Activated naive CD8-positive, alpha-beta T cell (primary cell): ENCODE results near the gene TBC1D9.

Experiments used
- H3K27ac Mint-ChIP-seq: one replicate; pipeline ENCODE4 v1.8.0; 2021; ENCODE audit warnings: mixed read lengths
- H3K27me3 Mint-ChIP-seq: one replicate; pipeline ENCODE4 v1.8.0; 2021; ENCODE audit warnings: mixed read lengths
- H3K36me3 Mint-ChIP-seq: one replicate; pipeline ENCODE4 v1.8.0; 2021; ENCODE audit warnings: mixed read lengths
- H3K4me1 Mint-ChIP-seq: one replicate; pipeline ENCODE4 v1.8.0; 2021; ENCODE audit warnings: low read depth, mixed read lengths
- H3K4me3 Mint-ChIP-seq: one replicate; pipeline ENCODE4 v1.8.0; 2021; ENCODE audit warnings: mild to moderate bottlenecking, mixed read lengths
- H3K9me3 Mint-ChIP-seq: one replicate; pipeline ENCODE4 v1.8.0; 2021; ENCODE audit warnings: low read depth, mixed read lengths

Gene TBC1D9

GRCh38 chr4:140672416-140672815 lies 83.8 kb downstream of the TBC1D9 start:
- Mint-ChIP-seq H3K4me1 (no peaks in the 10 kb centered on the region), H3K36me3 (no peaks in the 10 kb centered on the region), H3K9me3 (no peaks in the 10 kb centered on the region), H3K27me3 (peaks cover 3% of the 10 kb centered on the region), H3K4me3 (no peak overlapping the region), H3K27ac (no peak overlapping the region)

DNA sequence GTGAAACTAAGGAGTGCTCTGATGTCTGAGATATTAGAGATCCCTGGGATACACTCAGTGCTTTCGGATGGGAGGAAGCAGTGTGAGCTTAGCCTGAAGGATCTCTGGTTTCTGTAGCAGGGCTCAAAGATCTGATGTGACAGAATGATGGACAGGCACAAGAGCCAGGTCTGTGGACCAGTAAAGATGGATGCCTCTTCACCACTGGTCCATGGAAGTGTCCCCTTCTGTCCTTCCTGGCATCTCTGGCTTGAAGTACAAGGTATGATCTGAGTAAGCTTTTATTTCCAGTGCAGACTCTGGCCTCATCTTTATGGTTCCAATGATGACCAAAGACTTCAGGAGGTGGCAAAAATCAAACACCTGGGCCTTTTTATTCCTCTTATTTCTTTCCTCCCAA lies 88.1 kb downstream of the TBC1D9 start:
- no peaks in the 10 kb centered on the region for H3K36me3 Mint-ChIP-seq
- H3K9me3 Mint-ChIP-seq, result no peaks in the 10 kb centered on the region
- no peaks in the 10 kb centered on the region for H3K27me3 Mint-ChIP-seq
- no peaks in the 10 kb centered on the region for H3K4me1 Mint-ChIP-seq
- H3K27ac Mint-ChIP-seq, result no peak overlapping the region
- no peak overlapping the region for H3K4me3 Mint-ChIP-seq

- no peak overlapping the region for H3K27ac Mint-ChIP-seq
- H3K4me1 Mint-ChIP-seq, result no peaks in the 10 kb centered on the region
- H3K4me3 Mint-ChIP-seq, result no peak overlapping the region
These were observed 89.1 kb downstream of the TBC1D9 start for GRCh38 chr4:140666889-140667614.

GRCh38 chr4:140662082-140662869 lies 93.9 kb downstream of the TBC1D9 start:
- H3K4me3 Mint-ChIP-seq, result no peak overlapping the region
- H3K27me3 Mint-ChIP-seq, result peaks cover 2% of the 10 kb centered on the region
- H3K36me3 Mint-ChIP-seq, result no peaks in the 10 kb centered on the region
- no peaks in the 10 kb centered on the region for H3K4me1 Mint-ChIP-seq
- H3K9me3 Mint-ChIP-seq, result no peaks in the 10 kb centered on the region
- no peak overlapping the region for H3K27ac Mint-ChIP-seq

More at GRCh38 chr4:140666889-140667614, 89.1 kb downstream of the TBC1D9 start:
- no peaks in the 10 kb centered on the region for H3K36me3 Mint-ChIP-seq
- no peaks in the 10 kb centered on the region for H3K9me3 Mint-ChIP-seq
- H3K27me3 Mint-ChIP-seq, result no peaks in the 10 kb centered on the region

DNA sequence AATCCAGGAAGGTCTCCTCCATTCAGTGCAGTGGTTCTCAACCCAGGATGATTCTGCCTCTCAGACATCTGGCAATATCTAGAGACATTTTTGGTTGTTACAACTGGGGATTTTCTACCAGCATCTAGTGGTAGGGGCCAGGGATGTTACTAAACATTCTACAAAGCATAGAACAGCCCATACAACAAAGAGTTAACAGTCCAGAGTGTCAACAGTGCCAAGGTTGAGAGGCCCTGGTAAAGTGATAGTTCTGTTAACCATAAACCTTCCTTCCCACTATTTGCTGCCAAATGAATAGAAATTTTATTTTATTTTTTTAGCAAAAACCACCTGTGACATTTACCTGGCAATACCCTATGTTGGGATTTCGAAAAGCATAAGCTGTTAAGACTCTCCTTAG lies 94.6 kb downstream of the TBC1D9 start:
- no peaks in the 10 kb centered on the region for H3K36me3 Mint-ChIP-seq
- H3K4me3 Mint-ChIP-seq, result no peak overlapping the region
- H3K9me3 Mint-ChIP-seq, result no peaks in the 10 kb centered on the region
- H3K27ac Mint-ChIP-seq, result no peak overlapping the region
- H3K4me1 Mint-ChIP-seq, result no peaks in the 10 kb centered on the region
- H3K27me3 Mint-ChIP-seq, result peaks cover 2% of the 10 kb centered on the region

DNA sequence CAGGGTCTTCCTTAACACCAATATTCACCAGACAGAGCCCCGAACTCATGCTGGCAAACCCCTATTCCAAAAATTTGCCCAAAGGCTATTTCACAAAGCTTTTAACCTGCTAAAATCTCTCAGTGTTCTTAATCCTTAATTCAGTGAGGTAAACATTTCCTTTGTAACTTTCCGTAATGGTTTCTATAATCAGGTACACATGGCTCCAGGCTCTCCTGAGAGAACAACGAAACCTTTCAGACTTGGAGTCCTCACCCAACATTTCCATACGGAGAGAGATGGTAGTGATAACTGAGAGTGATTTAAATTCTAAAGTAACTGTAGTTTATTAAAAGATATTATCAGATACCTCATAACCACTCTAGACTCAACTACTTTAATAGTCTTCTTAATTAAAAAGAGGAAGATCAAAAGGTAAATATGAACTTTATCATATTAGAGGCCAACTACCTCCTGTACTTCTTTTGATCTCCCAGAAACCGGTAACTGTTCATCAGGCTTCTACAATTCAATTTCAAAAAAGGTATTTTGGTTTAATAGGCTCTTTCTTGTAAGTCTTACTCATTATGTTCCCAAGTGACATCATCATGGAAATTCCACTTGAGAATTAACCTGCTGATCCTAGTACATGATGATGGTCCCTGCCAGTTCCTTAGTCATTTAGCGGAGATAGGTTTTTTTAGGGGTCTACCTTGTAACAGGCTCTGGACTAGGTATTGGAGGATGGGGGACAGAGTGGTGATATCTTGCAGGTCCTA lies 96.1 kb downstream of the TBC1D9 start:
- Mint-ChIP-seq H3K4me1 (no peaks in the 10 kb centered on the region), H3K9me3 (no peaks in the 10 kb centered on the region), H3K27ac (no peak overlapping the region), H3K27me3 (peaks cover 2% of the 10 kb centered on the region), H3K36me3 (no peaks in the 10 kb centered on the region), H3K4me3 (no peak overlapping the region)

GRCh38 chr4:140654495-140654814 lies 101.7 kb downstream of the TBC1D9 start:
- H3K4me3 Mint-ChIP-seq, result no peak overlapping the region
- H3K36me3 Mint-ChIP-seq, result no peaks in the 10 kb centered on the region
- no peaks in the 10 kb centered on the region for H3K9me3 Mint-ChIP-seq
- H3K27ac Mint-ChIP-seq, result no peak overlapping the region
- no peaks in the 10 kb centered on the region for H3K4me1 Mint-ChIP-seq
- H3K27me3 Mint-ChIP-seq, result peaks cover 8% of the 10 kb centered on the region

GRCh38 chr4:140653718-140654494 lies 102.3 kb downstream of the TBC1D9 start:
- Mint-ChIP-seq H3K9me3 (no peaks in the 10 kb centered on the region), H3K4me3 (no peak overlapping the region), H3K27ac (no peak overlapping the region), H3K4me1 (no peaks in the 10 kb centered on the region), H3K27me3 (peaks cover 8% of the 10 kb centered on the region), H3K36me3 (no peaks in the 10 kb centered on the region)

DNA sequence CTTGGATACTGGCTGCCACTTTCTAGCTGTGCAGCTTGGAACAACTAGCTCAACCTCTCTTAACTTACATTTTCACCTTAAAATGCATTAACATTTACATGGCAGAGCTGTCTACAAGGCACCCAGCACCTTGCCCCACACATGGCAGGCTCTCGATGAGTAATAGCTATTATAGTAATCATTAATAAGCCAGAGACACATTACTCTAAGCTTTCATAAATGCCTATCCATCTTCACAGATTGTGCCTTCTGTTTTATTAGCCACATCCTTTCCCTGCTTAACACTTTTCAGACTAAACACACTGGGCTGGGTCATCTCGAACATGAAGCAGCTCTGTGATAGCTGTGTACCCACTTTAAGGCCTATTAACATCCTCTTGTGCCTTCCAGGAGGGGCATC lies 103.6 kb downstream of the TBC1D9 start:
- H3K27me3 Mint-ChIP-seq, result peaks cover 8% of the 10 kb centered on the region
- H3K27ac Mint-ChIP-seq, result no peak overlapping the region
- no peaks in the 10 kb centered on the region for H3K4me1 Mint-ChIP-seq
- H3K9me3 Mint-ChIP-seq, result no peaks in the 10 kb centered on the region
- no peaks in the 10 kb centered on the region for H3K36me3 Mint-ChIP-seq
- H3K4me3 Mint-ChIP-seq, result no peak overlapping the region

DNA sequence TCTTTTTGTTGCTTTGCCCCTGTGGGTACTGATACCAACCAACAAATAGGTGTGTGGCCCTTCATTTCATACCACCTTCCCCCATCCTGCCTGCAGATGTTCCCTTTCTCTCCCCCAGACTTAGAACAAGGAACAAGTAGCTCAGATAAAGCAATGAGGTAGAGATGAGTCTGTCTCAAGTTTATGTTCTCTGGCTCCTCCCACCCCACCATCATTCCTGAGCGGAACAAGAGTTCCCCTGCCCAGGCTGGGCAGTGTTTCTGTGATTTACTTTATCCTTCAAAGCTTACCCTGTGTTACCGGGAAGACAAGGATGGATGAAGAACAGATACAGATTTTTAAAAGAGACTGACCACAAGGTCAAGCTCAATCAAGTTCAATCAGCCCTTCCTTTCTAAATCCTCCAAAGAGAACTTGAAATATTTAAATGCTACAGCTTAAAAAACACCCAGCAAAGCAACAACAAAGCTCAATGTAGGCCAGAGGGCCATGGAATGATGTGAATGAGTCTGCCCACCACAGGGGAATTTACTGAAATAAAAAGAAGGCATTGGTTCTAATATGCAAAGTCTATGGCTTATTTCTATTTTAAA lies 107.4 kb downstream of the TBC1D9 start:
- H3K4me3 Mint-ChIP-seq, result no peak overlapping the region
- H3K27ac Mint-ChIP-seq, result no peak overlapping the region
- H3K9me3 Mint-ChIP-seq, result no peaks in the 10 kb centered on the region
- H3K4me1 Mint-ChIP-seq, result no peaks in the 10 kb centered on the region
- peaks cover 8% of the 10 kb centered on the region for H3K27me3 Mint-ChIP-seq
- no peaks in the 10 kb centered on the region for H3K36me3 Mint-ChIP-seq

DNA sequence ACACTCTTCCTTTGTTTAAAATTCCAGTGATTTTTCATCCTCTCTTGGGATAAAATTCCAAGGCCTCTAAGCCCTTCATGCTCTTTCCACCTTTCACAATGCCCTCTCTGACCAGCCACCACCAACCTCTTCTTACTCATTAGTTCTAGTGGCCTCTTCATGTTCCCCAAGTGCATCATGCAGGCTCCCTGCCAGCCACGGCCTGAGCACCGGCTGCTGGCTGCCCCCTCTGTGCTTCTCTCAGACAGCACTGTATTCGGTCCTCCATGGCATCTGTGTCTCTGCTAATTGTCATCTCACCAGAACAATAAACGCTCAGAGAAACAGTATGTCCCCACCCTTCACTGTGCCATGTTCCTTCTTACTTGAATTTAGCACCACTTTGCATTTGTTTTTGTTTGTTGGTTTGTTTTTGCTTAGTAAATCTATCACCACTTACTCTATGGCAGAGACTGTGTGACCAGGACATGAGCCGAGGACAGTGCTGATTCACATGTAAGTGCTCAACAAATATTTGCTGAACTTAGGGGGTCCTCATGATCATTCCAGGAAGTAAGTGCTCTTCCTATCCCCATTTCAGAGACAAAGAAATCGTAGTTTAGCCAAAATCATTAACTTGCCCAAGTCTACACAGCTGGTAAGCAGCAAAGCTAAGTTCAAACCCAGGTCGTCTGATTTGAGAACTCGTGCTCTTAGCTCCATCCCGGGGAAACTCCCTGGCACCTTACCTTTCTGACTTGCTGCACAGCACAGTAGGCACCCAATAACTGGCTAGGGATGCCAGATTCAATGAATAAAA lies 110.4 kb downstream of the TBC1D9 start:
- Mint-ChIP-seq H3K9me3 (no peaks in the 10 kb centered on the region), H3K4me3 (no peak overlapping the region), H3K4me1 (no peaks in the 10 kb centered on the region), H3K36me3 (no peaks in the 10 kb centered on the region), H3K27ac (no peak overlapping the region), H3K27me3 (no peaks in the 10 kb centered on the region)

DNA sequence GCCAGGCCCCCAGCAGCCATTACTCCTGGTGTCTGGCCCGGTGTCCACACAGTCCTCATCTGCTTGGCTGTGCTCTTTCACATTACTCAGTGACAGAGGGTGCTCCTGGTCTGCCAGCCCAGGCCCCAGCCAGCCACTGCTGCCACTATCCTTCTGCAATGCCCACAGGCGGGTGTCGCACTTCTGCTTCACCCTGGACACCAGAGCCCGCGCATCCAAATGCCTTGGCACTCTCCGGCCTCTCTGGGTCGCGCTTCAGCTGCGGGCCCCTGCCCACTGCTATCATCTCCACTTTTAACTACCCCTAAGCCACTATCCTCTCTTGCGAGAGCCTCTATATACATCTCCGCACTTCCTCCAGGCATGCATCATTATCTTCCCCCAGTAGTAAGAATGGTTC lies 111.0 kb downstream of the TBC1D9 start:
- Mint-ChIP-seq H3K36me3 (no peaks in the 10 kb centered on the region), H3K27me3 (no peaks in the 10 kb centered on the region), H3K27ac (no peak overlapping the region), H3K4me3 (no peak overlapping the region), H3K9me3 (no peaks in the 10 kb centered on the region), H3K4me1 (no peaks in the 10 kb centered on the region)

GRCh38 chr4:140644470-140645185 lies 111.6 kb downstream of the TBC1D9 start:
- H3K9me3 Mint-ChIP-seq, result no peaks in the 10 kb centered on the region
- H3K27ac Mint-ChIP-seq, result no peak overlapping the region
- no peak overlapping the region for H3K4me3 Mint-ChIP-seq
- H3K27me3 Mint-ChIP-seq, result no peaks in the 10 kb centered on the region
- H3K4me1 Mint-ChIP-seq, result no peaks in the 10 kb centered on the region
- H3K36me3 Mint-ChIP-seq, result no peaks in the 10 kb centered on the region
